Measurements from ENCODE around the gene CDH1. TPM values are rescaled to one million over a fixed set of nuclear protein-coding genes. Genes with fewer than 3 reads are reported as not detected.

Gene CDH1
- polyA plus RNA-seq, 3 donors from 2014 or later = 0.91 TPM; not detected in 2

- Mint-ChIP-seq H3K27me3 (ENCODE audit: low read depth in 3 of 3) (peaks cover 2 to 4% (median 2%) of the 10 kb centered on the region in 3 donors), H3K4me3 (no peak overlapping the region), H3K36me3 (no peaks in the 10 kb centered on the region), H3K27ac (peak overlapping the region in 1 of 6 donors; percentile 34), H3K4me1 (peaks cover 4 to 5% of the 10 kb centered on the region in 2 donors), H3K9me3 (no peaks in the 10 kb centered on the region)
- no peak for DNase-seq
Measured at GRCh38 chr16:68757625-68757935, 20.5 kb downstream of the CDH1 start.

GRCh38 chr16:68759062-68759461, 22.0 kb downstream of the CDH1 start:
- H3K9me3 Mint-ChIP-seq = no peaks in the 10 kb centered on the region
- no peak overlapping the region for H3K27ac Mint-ChIP-seq
- no peak for DNase-seq
- H3K4me3 Mint-ChIP-seq = no peak overlapping the region
- peaks cover 2 to 7% (median 2%) of the 10 kb centered on the region in 3 donors for H3K27me3 Mint-ChIP-seq (ENCODE audit: low read depth in 3 of 3)
- H3K4me1 Mint-ChIP-seq = no peaks in the 10 kb centered on the region
- no peaks in the 10 kb centered on the region for H3K36me3 Mint-ChIP-seq

DNA sequence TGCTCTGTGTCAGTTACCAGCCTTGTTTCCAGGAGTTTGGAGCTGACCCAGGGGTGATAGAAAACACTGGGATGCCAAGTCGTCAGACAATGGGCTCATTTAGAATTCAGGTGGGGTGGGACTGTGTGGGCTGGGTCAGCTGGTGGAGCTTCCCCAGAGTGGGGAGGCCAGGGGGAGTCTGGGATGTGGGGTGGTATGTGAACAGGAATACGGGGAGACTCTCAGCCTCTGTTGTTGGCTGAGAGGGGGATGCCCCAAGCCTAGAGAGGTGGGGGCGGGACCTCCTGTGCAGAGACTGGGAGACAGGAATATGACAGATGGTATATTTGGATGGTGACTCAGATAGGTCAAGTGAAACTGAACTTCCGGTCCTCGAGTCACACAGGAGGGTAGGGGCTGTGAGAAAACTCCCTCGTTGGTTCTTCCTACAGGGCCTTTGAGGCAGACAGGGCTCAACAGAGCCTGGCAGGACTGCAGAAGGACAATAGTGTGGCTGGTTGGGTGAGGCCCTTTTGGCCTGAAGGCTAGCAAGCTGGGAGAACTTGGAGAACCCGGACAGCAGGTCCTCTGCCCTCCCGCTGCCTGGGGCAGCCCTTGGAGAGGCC, 23.7 kb downstream of the CDH1 start:
- Mint-ChIP-seq H3K4me1 (peaks cover 0 to 2% of the 10 kb centered on the region in 2 donors), H3K27me3 (ENCODE audit: low read depth in 3 of 3) (peaks cover 0 to 7% (median 5%) of the 10 kb centered on the region in 3 donors), H3K9me3 (no peaks in the 10 kb centered on the region), H3K27ac (no peak overlapping the region), H3K4me3 (no peak overlapping the region), H3K36me3 (no peaks in the 10 kb centered on the region)
- DNase-seq = no peak

DNA sequence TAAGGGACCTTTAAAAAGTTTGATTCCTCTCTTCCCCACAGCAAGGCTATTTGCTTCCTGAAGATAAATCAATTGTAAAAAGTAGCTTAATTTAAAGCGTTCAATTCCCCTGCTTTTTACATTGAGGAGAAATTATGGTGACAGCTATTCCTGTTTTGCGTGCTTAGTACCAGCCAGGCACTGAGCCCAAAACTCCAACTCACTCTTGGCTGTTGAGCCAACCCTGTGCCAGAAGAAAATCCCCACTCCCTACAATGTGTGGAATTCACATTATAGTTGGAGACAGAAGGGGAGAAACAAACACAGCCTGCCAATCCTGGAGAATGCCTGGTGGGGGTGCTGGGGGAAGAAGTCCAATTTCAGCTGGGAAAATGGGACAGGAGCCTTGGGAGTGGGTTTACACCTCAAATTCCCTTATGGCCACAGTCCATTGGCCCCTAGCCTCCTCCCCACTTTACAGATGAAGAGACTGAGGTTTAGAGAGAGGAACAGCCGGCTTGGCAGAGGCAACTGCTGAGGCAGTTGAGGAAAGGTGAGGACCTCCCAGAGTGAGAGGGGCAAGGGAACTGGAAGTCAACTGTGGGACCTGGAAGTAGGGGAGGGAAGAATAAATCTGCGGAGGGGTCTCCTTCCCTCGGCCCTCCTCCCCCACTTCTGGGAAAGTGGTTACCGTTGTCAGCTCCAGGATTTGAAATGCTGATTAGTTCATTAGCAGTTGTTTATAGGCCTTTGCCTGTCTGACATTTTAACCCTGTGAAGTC, 26.1 kb downstream of the CDH1 start:
- H3K27me3 Mint-ChIP-seq (ENCODE audit: low read depth in 3 of 3) = peaks cover 0 to 5% (median 4%) of the 10 kb centered on the region in 3 donors
- no peak overlapping the region for H3K4me3 Mint-ChIP-seq
- H3K36me3 Mint-ChIP-seq = no peaks in the 10 kb centered on the region
- no peak for DNase-seq
- peaks cover 0 to 2% of the 10 kb centered on the region in 2 donors for H3K4me1 Mint-ChIP-seq
- H3K9me3 Mint-ChIP-seq = no peaks in the 10 kb centered on the region
- no peak overlapping the region for H3K27ac Mint-ChIP-seq

GRCh38 chr16:68764862-68765261, 27.8 kb downstream of the CDH1 start:
- Mint-ChIP-seq H3K9me3 (no peaks in the 10 kb centered on the region), H3K36me3 (no peaks in the 10 kb centered on the region), H3K4me1 (peaks cover 0 to 2% of the 10 kb centered on the region in 2 donors), H3K27me3 (ENCODE audit: low read depth in 3 of 3) (peaks cover 3 to 6% (median 4%) of the 10 kb centered on the region in 3 donors), H3K4me3 (no peak overlapping the region), H3K27ac (no peak overlapping the region)
- no peak for DNase-seq

DNA sequence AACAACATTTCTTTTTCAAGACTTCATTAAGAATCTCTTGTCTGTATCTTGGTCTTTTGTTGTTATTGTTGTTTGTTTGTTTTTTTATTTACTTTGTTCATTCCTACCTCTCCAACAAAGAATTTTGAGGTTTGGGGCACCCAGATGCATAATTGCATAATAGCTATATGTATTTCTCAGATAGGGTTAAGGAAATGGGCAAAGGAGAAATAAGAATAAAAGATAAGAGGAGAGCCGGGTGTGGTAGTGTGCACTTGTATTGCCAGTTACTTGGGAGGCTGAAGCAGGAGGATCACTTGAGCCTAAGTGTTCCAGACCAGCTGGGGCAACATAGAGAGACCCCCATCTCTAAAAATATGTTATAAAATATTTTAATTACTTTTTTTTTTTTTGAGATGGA, 30.5 kb downstream of the CDH1 start:
- Mint-ChIP-seq H3K9me3 (no peaks in the 10 kb centered on the region), H3K36me3 (no peaks in the 10 kb centered on the region), H3K27ac (no peak overlapping the region), H3K27me3 (ENCODE audit: low read depth in 3 of 3) (peaks cover 4 to 6% (median 5%) of the 10 kb centered on the region in 3 donors), H3K4me3 (no peak overlapping the region), H3K4me1 (peaks cover 0 to 2% of the 10 kb centered on the region in 2 donors)
- DNase-seq = no peak

GRCh38 chr16:68768175-68768574, 31.1 kb downstream of the CDH1 start:
- H3K4me3 Mint-ChIP-seq = no peak overlapping the region
- DNase-seq = no peak
- no peak overlapping the region for H3K27ac Mint-ChIP-seq
- H3K27me3 Mint-ChIP-seq (ENCODE audit: low read depth in 3 of 3) = peaks cover 2 to 9% (median 5%) of the 10 kb centered on the region in 3 donors
- peaks cover 0 to 2% of the 10 kb centered on the region in 2 donors for H3K4me1 Mint-ChIP-seq
- H3K9me3 Mint-ChIP-seq = no peaks in the 10 kb centered on the region
- H3K36me3 Mint-ChIP-seq = no peaks in the 10 kb centered on the region

GRCh38 chr16:68768771-68769170, 31.7 kb downstream of the CDH1 start:
- DNase-seq = no peak
- Mint-ChIP-seq H3K36me3 (no peaks in the 10 kb centered on the region), H3K27me3 (ENCODE audit: low read depth in 3 of 3) (peaks cover 0 to 9% (median 5%) of the 10 kb centered on the region in 3 donors), H3K4me1 (peaks cover 0 to 2% of the 10 kb centered on the region in 2 donors), H3K9me3 (no peaks in the 10 kb centered on the region), H3K4me3 (no peak overlapping the region), H3K27ac (no peak overlapping the region)

DNA sequence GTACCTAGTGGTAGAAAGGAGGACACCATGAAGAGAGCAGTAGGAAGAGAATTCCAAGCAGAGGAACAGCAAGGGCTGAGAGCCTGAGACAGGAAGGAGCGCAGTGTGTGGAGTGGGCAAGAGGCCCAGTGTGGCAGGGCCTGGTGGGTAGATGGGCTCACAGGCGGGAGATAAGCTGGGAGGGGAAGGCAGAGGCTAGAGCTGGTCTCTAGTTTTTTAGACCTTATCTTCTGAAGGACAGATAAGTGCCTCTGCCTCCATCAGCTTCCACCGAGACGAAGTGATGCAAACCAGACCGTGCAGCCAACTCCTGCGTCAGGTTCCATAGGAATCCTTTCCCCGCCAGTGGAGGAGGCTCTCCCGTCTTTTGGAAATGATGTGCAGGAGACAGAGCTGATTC, 33.6 kb downstream of the CDH1 start:
- DNase-seq = no peak
- H3K9me3 Mint-ChIP-seq = no peaks in the 10 kb centered on the region
- no peaks in the 10 kb centered on the region for H3K4me1 Mint-ChIP-seq
- no peaks in the 10 kb centered on the region for H3K36me3 Mint-ChIP-seq
- no peak overlapping the region for H3K4me3 Mint-ChIP-seq
- H3K27ac Mint-ChIP-seq = no peak overlapping the region
- peaks cover 0 to 14% (median 5%) of the 10 kb centered on the region in 3 donors for H3K27me3 Mint-ChIP-seq (ENCODE audit: low read depth in 3 of 3)

GRCh38 chr16:68772030-68772681, 35.1 kb downstream of the CDH1 start:
- Mint-ChIP-seq H3K27ac (no peak overlapping the region), H3K4me1 (peaks cover 7 to 8% of the 10 kb centered on the region in 2 donors)

DNA sequence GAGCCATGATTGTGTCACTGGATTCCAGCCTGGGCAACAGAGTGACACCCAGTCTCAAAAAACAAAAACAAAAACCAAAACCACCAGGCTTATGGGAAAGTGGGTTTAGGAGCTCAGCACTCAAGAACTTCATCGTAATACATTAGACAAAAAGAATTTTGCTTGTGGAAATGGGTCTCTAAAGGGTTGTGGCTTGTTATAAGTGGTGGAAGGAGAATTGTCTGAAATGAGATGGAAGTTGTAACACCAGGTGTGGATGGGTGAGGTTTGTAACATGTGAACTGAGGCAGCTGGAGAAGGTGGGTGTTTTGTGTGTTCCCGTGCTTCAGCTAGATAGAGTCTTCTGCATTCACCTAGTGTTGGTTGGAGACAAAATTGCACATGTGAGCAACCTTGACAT, 35.8 kb downstream of the CDH1 start:
- no peaks in the 10 kb centered on the region for H3K36me3 Mint-ChIP-seq
- no peak for DNase-seq
- no peak overlapping the region for H3K27ac Mint-ChIP-seq
- H3K9me3 Mint-ChIP-seq = no peaks in the 10 kb centered on the region
- H3K27me3 Mint-ChIP-seq (ENCODE audit: low read depth in 3 of 3) = peaks cover 4 to 20% (median 8%) of the 10 kb centered on the region in 3 donors
- H3K4me3 Mint-ChIP-seq = no peak overlapping the region
- H3K4me1 Mint-ChIP-seq = peaks cover 7 to 9% of the 10 kb centered on the region in 2 donors

More at GRCh38 chr16:68772030-68772681, 35.1 kb downstream of the CDH1 start:
- Mint-ChIP-seq H3K36me3 (no peaks in the 10 kb centered on the region), H3K27me3 (ENCODE audit: low read depth in 3 of 3) (peaks cover 4 to 20% (median 8%) of the 10 kb centered on the region in 3 donors), H3K4me3 (no peak overlapping the region), H3K9me3 (no peaks in the 10 kb centered on the region)
- DNase-seq = no peak

GRCh38 chr16:68774982-68775634, 38.0 kb downstream of the CDH1 start:
- Mint-ChIP-seq H3K9me3 (peaks cover 0 to 2% (median 0%) of the 10 kb centered on the region in 6 donors), H3K4me1 (peaks cover 7 to 9% of the 10 kb centered on the region in 2 donors), H3K36me3 (peaks cover 0 to 3% (median 0%) of the 10 kb centered on the region in 3 donors), H3K4me3 (no peak overlapping the region), H3K27ac (no peak overlapping the region), H3K27me3 (ENCODE audit: low read depth in 3 of 3) (peaks cover 4 to 24% (median 7%) of the 10 kb centered on the region in 3 donors)
- no peak for DNase-seq

DNA sequence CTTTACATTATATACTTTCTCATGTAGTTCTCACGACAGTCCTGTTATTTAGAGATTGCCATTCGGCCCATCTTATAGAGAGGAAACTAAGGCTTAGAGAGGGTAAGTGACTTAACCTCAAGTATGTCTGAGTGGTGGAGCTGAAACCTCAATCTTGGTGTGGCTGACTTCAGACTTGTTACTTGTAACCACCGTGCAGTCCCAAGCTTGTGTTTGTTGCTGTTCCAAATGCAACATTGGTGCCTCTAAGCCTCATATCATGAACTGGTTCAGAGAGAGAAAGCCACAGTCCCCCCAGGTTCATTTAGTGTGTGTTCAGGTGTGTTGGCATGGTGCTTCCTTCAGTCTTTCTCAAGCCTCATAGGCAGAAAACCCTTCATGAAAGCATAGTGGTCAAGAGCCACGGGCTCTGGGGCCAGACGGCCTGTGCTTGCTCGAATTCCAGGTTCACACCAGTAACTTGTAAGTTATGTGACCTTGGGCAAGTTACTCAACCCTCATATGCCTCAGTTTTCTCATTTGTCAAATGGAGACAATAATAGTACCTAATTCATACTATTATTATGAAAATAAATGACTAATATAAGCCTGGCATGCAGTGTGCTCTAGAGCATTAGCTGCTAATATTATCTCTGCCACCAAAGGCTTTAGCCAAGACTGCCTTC, 39.9 kb downstream of the CDH1 start:
- peak overlapping the region in 1 of 6 donors; percentile 37 for H3K27ac Mint-ChIP-seq
- H3K27me3 Mint-ChIP-seq (ENCODE audit: low read depth in 3 of 3) = peaks cover 4 to 24% (median 13%) of the 10 kb centered on the region in 3 donors
- H3K9me3 Mint-ChIP-seq = peaks cover 0 to 2% (median 0%) of the 10 kb centered on the region in 6 donors
- peak; percentile 21 to 52 (median 45) for DNase-seq
- H3K4me3 Mint-ChIP-seq = peak overlapping the region in 4 of 5 donors; percentile 19 to 55 (median 42)
- peaks cover 0 to 3% (median 0%) of the 10 kb centered on the region in 3 donors for H3K36me3 Mint-ChIP-seq
- peaks cover 7 to 9% of the 10 kb centered on the region in 2 donors for H3K4me1 Mint-ChIP-seq
